IPS-15b (cell line): ENCODE results near the gene LEP.

ENCODE experiments used
- H3K27me3 ChIP-seq: one replicate; pipeline ENCODE4 v1.6.1; 2013; ENCODE audit warnings: low read length; ENCODE audit not compliant: control insufficient read depth, insufficient read depth
- H3K36me3 ChIP-seq: one replicate; pipeline ENCODE4 v1.6.1; 2013; ENCODE audit warnings: low read length; ENCODE audit not compliant: control insufficient read depth, insufficient read depth
- H3K4me1 ChIP-seq: one replicate; pipeline ENCODE4 v1.6.1; 2013; ENCODE audit warnings: mild to moderate bottlenecking, low read length; ENCODE audit not compliant: control insufficient read depth, insufficient read depth
- H3K4me3 ChIP-seq: one replicate; pipeline ENCODE4 v1.5.1; 2013; ENCODE audit warnings: low read depth, low read length
- H3K9ac ChIP-seq: one replicate; pipeline ENCODE4 v1.6.1; 2013; ENCODE audit warnings: low read depth, mild to moderate bottlenecking, low read length
- H3K9me3 ChIP-seq: one replicate; pipeline ENCODE4 v1.6.1; 2013; ENCODE audit warnings: mild to moderate bottlenecking, low read length; ENCODE audit not compliant: control insufficient read depth, insufficient read depth

LEP gene

GRCh38 chr7:128215739-128216138 lies 25.3 kb upstream of the LEP start:
- Histone ChIP-seq H3K4me1 (peaks cover 2% of the 10 kb centered on the region), H3K36me3 (no peaks in the 10 kb centered on the region), H3K9me3 (no peaks in the 10 kb centered on the region), H3K4me3 (no peak overlapping the region), H3K9ac (no peak overlapping the region), H3K27me3 (peaks cover 19% of the 10 kb centered on the region)

- no peaks in the 10 kb centered on the region for H3K9me3 ChIP-seq
- H3K36me3 ChIP-seq, result no peaks in the 10 kb centered on the region
- no peak overlapping the region for H3K4me3 ChIP-seq
- peaks cover 7% of the 10 kb centered on the region for H3K4me1 ChIP-seq
- peaks cover 16% of the 10 kb centered on the region for H3K27me3 ChIP-seq
- no peak overlapping the region for H3K9ac ChIP-seq
Measured at GRCh38 chr7:128217030-128217805, 23.9 kb upstream of the LEP start.

- no peaks in the 10 kb centered on the region for H3K36me3 ChIP-seq
- no peak overlapping the region for H3K4me3 ChIP-seq
- no peaks in the 10 kb centered on the region for H3K9me3 ChIP-seq
- H3K4me1 ChIP-seq, result peaks cover 7% of the 10 kb centered on the region
- H3K9ac ChIP-seq, result no peak overlapping the region
- peaks cover 18% of the 10 kb centered on the region for H3K27me3 ChIP-seq
Measured at GRCh38 chr7:128217967-128218652, 23.0 kb upstream of the LEP start.

- no peaks in the 10 kb centered on the region for H3K36me3 ChIP-seq
- H3K9me3 ChIP-seq, result no peaks in the 10 kb centered on the region
- no peak overlapping the region for H3K9ac ChIP-seq
- H3K27me3 ChIP-seq, result peaks cover 18% of the 10 kb centered on the region
- no peak overlapping the region for H3K4me3 ChIP-seq
- peaks cover 7% of the 10 kb centered on the region for H3K4me1 ChIP-seq
Measured at GRCh38 chr7:128219636-128220035, 21.4 kb upstream of the LEP start.

- H3K4me3 ChIP-seq, result no peak overlapping the region
- H3K27me3 ChIP-seq, result peaks cover 23% of the 10 kb centered on the region
- no peaks in the 10 kb centered on the region for H3K36me3 ChIP-seq
- peaks cover 7% of the 10 kb centered on the region for H3K4me1 ChIP-seq
- no peak overlapping the region for H3K9ac ChIP-seq
- no peaks in the 10 kb centered on the region for H3K9me3 ChIP-seq
Measured at GRCh38 chr7:128221929-128222403, 19.1 kb upstream of the LEP start.

GRCh38 chr7:128226132-128226980 lies 14.7 kb upstream of the LEP start:
- Histone ChIP-seq H3K4me3 (no peak overlapping the region), H3K27me3 (peaks cover 16% of the 10 kb centered on the region), H3K36me3 (no peaks in the 10 kb centered on the region), H3K9me3 (no peaks in the 10 kb centered on the region), H3K9ac (no peak overlapping the region), H3K4me1 (peaks cover 14% of the 10 kb centered on the region)

- peaks cover 6% of the 10 kb centered on the region for H3K4me1 ChIP-seq
- no peak overlapping the region for H3K9ac ChIP-seq
- H3K27me3 ChIP-seq, result peaks cover 10% of the 10 kb centered on the region
- H3K36me3 ChIP-seq, result no peaks in the 10 kb centered on the region
- no peaks in the 10 kb centered on the region for H3K9me3 ChIP-seq
- no peak overlapping the region for H3K4me3 ChIP-seq
Measured at GRCh38 chr7:128227271-128227670, 13.8 kb upstream of the LEP start.

- no peaks in the 10 kb centered on the region for H3K36me3 ChIP-seq
- no peak overlapping the region for H3K9ac ChIP-seq
- no peaks in the 10 kb centered on the region for H3K9me3 ChIP-seq
- peaks cover 8% of the 10 kb centered on the region for H3K27me3 ChIP-seq
- H3K4me3 ChIP-seq, result no peak overlapping the region
- H3K4me1 ChIP-seq, result peaks cover 6% of the 10 kb centered on the region
Measured at GRCh38 chr7:128231021-128231420, 10.1 kb upstream of the LEP start.

- H3K9me3 ChIP-seq, result no peaks in the 10 kb centered on the region
- no peaks in the 10 kb centered on the region for H3K36me3 ChIP-seq
- peaks cover 4% of the 10 kb centered on the region for H3K27me3 ChIP-seq
- H3K4me3 ChIP-seq, result no peak overlapping the region
- no peak overlapping the region for H3K9ac ChIP-seq
- peaks cover 6% of the 10 kb centered on the region for H3K4me1 ChIP-seq
Measured at GRCh38 chr7:128231677-128232076, 9.4 kb upstream of the LEP start.

- Histone ChIP-seq H3K4me3 (no peak overlapping the region), H3K36me3 (no peaks in the 10 kb centered on the region), H3K9ac (no peak overlapping the region), H3K27me3 (peaks cover 2% of the 10 kb centered on the region), H3K4me1 (peaks cover 6% of the 10 kb centered on the region), H3K9me3 (no peaks in the 10 kb centered on the region)
Measured at GRCh38 chr7:128233471-128233870, 7.6 kb upstream of the LEP start.

GRCh38 chr7:128234476-128235026 lies 6.5 kb upstream of the LEP start:
- peaks cover 2% of the 10 kb centered on the region for H3K27me3 ChIP-seq
- H3K4me1 ChIP-seq, result peaks cover 3% of the 10 kb centered on the region
- no peak overlapping the region for H3K9ac ChIP-seq
- no peaks in the 10 kb centered on the region for H3K36me3 ChIP-seq
- no peak overlapping the region for H3K4me3 ChIP-seq
- peaks cover 3% of the 10 kb centered on the region for H3K9me3 ChIP-seq
